Stimulated activated memory B cell treated with anti-CD40 and anti-IgM and Interleukin-4, amounts not matched to agents 10 μg/mL and 1 μg/mL and 100 μg/mL, for 72 hours (primary cell): Measurements from ENCODE around the gene NEUROD2.

Source experiments
- ATAC-seq: fragments of 150-1000 bp; cut with Tn5 transposase; 2 replicates; pipeline ENCODE4 v1.10.0; 2021
- H3K27ac Mint-ChIP-seq: one replicate; pipeline ENCODE4 v1.8.0; 2022; ENCODE audit warnings: mild to moderate bottlenecking, mixed read lengths
- H3K27me3 Mint-ChIP-seq: one replicate; pipeline ENCODE4 v1.8.0; 2022; ENCODE audit warnings: mixed read lengths
- H3K36me3 Mint-ChIP-seq: one replicate; pipeline ENCODE4 v1.8.0; 2022; ENCODE audit warnings: mixed read lengths
- H3K4me1 Mint-ChIP-seq: one replicate; pipeline ENCODE4 v1.8.0; 2022; ENCODE audit warnings: mixed read lengths
- H3K4me3 Mint-ChIP-seq: one replicate; pipeline ENCODE4 v1.8.0; 2022; ENCODE audit warnings: mild to moderate bottlenecking, moderate library complexity, mixed read lengths
- H3K9me3 Mint-ChIP-seq: one replicate; pipeline ENCODE4 v1.8.0; 2022; ENCODE audit warnings: mixed read lengths

NEUROD2 gene

GRCh38 chr17:39568702-39569101, 39.0 kb downstream of the NEUROD2 start:
- no peak overlapping the region for H3K4me3 Mint-ChIP-seq
- H3K27me3 Mint-ChIP-seq: peaks cover 10% of the 10 kb centered on the region
- peaks cover 83% of the 10 kb centered on the region for H3K36me3 Mint-ChIP-seq
- H3K27ac Mint-ChIP-seq: no peak overlapping the region
- ATAC-seq: no peak
- H3K4me1 Mint-ChIP-seq: peaks cover 5% of the 10 kb centered on the region
- H3K9me3 Mint-ChIP-seq: peaks cover 10% of the 10 kb centered on the region

DNA sequence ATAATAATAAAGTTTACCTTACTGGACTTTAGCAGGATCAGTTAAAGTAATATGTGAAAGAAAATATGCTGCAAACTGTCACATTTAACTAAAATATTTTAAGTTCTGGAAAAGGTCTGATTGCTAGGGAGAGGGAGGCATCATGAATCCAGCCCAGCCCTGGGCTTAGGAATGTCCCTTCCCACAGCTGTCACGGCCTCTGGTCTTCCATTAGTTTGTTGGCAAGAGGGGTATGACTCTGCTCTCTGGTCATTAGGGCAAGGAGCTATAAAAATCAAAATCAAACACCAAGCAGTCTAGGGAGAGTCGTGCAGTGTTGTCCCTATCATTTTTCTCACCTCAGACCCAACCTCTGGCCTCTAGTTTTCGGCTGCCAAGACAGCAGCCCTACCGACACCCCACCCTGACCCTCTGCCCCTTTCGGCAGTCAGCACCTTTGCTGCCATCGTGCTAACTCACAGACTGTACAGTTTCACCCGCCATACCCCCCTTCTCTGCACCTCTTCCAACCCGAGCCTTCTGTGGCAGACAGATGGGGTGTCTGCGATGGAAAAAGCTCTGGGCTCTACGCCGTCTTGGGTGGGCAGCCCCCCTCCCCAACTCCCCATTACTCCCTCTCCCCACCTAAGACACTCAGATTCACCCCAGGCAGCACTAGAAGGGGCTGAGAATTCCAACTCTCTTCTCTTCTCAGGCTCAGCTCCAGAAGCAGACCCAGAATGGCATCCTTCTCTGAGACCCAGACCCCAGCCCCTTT, 41.4 kb downstream of the NEUROD2 start:
- peaks cover 6% of the 10 kb centered on the region for H3K27me3 Mint-ChIP-seq
- H3K9me3 Mint-ChIP-seq: peaks cover 7% of the 10 kb centered on the region
- no peaks in the 10 kb centered on the region for H3K4me1 Mint-ChIP-seq
- no peak overlapping the region for H3K27ac Mint-ChIP-seq
- peaks cover 89% of the 10 kb centered on the region for H3K36me3 Mint-ChIP-seq
- ATAC-seq: no peak
- no peak overlapping the region for H3K4me3 Mint-ChIP-seq

DNA sequence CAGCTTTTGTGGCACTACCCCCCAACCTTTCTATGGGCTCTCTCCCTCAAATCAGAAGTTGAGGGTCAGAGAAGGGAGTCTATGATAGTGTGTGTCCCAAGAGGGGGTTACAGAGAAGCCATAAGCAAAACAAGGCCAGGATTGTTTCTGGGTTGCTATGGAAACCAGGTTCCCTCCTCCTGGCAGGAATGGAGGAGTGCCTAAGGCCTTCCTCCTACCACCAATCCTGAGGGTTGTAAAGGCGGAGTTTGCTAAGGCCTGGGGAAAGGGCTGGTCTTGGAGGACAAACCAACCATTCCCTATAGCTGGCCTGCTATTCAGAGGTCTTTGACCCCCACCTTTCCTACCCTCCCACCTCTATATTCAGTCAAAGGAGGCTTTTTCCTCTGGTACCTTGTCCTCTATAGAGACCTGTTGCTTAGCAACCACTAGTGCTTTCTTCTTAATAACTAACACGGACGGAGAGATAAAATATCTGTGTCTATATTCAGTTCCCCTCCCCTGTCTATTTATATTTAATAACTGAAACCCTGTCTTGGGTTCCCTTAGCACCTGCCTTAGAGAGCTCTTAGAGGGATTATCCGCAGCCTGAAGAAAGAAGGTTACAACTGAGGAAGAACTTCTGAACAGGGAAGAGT, 43.4 kb downstream of the NEUROD2 start:
- Mint-ChIP-seq H3K9me3 (no peaks in the 10 kb centered on the region), H3K27me3 (no peaks in the 10 kb centered on the region), H3K27ac (no peak overlapping the region), H3K36me3 (peaks cover 81% of the 10 kb centered on the region), H3K4me1 (no peaks in the 10 kb centered on the region), H3K4me3 (no peak overlapping the region)
- no peak for ATAC-seq

DNA sequence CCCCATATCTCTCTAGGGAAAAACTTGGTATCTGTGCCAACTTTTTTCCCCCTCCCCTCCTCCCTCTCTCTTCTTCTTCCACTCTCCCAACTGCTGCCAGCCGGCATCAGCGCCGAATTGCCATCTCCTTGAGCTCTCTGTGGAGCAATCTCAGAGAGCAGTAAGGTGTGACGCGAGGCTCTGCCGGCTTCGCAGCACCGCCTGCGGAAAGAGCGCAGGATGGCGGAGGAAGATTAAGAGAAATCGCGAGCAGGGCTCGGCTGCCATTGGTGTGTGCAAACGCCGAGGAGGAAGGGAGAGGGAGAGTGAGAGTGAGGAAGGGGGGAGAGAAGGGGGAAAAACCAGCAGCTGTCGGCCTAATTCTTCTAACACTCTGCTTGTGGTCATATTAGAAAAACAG, 44.2 kb downstream of the NEUROD2 start:
- ATAC-seq: no peak
- Mint-ChIP-seq H3K27ac (no peak overlapping the region), H3K27me3 (no peaks in the 10 kb centered on the region), H3K36me3 (peaks cover 80% of the 10 kb centered on the region), H3K4me3 (no peak overlapping the region), H3K4me1 (no peaks in the 10 kb centered on the region), H3K9me3 (no peaks in the 10 kb centered on the region)

- H3K4me3 Mint-ChIP-seq: no peak overlapping the region
- H3K27ac Mint-ChIP-seq: no peak overlapping the region
- ATAC-seq: no peak
- peaks cover 75% of the 10 kb centered on the region for H3K36me3 Mint-ChIP-seq
- no peaks in the 10 kb centered on the region for H3K4me1 Mint-ChIP-seq
- H3K27me3 Mint-ChIP-seq: no peaks in the 10 kb centered on the region
- no peaks in the 10 kb centered on the region for H3K9me3 Mint-ChIP-seq
Observed at GRCh38 chr17:39562976-39563375, 44.7 kb downstream of the NEUROD2 start.

DNA sequence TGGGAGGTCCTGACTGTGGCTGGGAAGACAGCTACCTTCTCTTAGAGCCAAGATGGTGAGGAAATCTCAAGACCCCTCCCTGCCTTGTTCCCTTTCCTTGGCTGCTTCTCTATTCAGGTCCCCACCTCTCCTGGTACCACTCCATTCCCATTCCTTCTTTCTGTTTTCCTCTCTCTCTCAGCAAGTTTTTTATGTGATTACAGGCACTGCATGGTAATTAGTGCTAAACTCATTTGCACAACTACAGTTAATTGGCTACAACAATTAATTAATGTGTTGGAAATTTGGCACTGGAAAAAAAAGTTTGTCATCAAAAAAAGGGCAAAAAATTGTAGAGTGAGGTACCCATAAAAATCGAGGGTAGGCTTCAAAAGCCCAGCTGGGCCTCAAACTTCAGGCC, 45.3 kb downstream of the NEUROD2 start:
- peaks cover 75% of the 10 kb centered on the region for H3K36me3 Mint-ChIP-seq

GRCh38 chr17:39556423-39556822, 51.3 kb downstream of the NEUROD2 start:
- H3K4me1 Mint-ChIP-seq: peaks cover 5% of the 10 kb centered on the region
- H3K27ac Mint-ChIP-seq: no peak overlapping the region
- H3K27me3 Mint-ChIP-seq: no peaks in the 10 kb centered on the region
- ATAC-seq: no peak
- H3K36me3 Mint-ChIP-seq: peaks cover 75% of the 10 kb centered on the region
- no peak overlapping the region for H3K4me3 Mint-ChIP-seq
- H3K9me3 Mint-ChIP-seq: no peaks in the 10 kb centered on the region

More for the DNA sequence above, 45.3 kb downstream of the NEUROD2 start:
- Mint-ChIP-seq H3K9me3 (no peaks in the 10 kb centered on the region), H3K4me3 (no peak overlapping the region), H3K27ac (no peak overlapping the region), H3K4me1 (no peaks in the 10 kb centered on the region), H3K27me3 (no peaks in the 10 kb centered on the region)
- ATAC-seq: no peak

GRCh38 chr17:39555368-39555767, 52.4 kb downstream of the NEUROD2 start:
- Mint-ChIP-seq H3K27ac (no peak overlapping the region), H3K9me3 (no peaks in the 10 kb centered on the region), H3K4me1 (peaks cover 16% of the 10 kb centered on the region), H3K27me3 (no peaks in the 10 kb centered on the region), H3K4me3 (no peak overlapping the region), H3K36me3 (peaks cover 81% of the 10 kb centered on the region)
- no peak for ATAC-seq
